GM19468 (cell line): ENCODE data around the gene TBCD.

Source experiments
- ATAC-seq: cut with Tn5 transposase; IDR thresholded peaks from one replicate; pipeline ENCODE4 v1.9.1; 2021; ENCODE audit warnings: mild to moderate bottlenecking, moderate library complexity, moderate number of reproducible peaks; ENCODE audit not compliant: unreplicated experiment; ENCODE audit errors: extremely low read depth

TBCD gene

DNA sequence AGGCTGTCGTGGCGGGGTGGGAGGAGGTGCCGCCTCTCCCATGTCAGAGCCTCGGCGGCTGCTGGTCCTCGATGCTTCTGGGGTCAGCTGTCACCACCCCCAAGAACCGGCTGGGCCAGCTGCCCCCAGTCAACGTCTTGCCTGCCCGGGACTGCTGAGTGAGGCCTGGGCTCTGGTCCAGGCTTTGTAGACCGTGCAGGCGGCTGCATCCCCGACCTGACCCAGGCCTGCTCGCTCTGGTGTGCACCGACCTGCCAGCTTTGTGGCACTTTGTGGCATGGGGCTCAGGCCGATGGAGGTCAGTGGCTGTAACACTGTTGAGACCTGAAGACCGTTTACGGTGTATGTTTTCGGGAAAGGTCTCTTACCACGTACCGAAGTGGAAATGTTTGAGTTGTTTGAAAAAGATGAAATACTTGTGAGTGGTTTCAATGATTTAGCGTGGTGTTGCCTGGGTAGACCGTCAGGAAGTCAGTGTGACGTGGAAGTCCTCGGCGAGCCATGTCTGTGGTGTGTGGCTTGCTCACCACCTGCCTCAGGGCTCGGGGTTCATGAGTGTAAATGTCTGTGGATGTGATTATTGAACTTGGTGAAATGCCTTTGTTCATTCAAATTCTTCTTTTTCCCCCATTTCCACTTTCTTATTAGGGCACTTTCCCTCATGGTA lies 141.2 kb downstream of the TBCD start:
- no peak for ATAC-seq

DNA sequence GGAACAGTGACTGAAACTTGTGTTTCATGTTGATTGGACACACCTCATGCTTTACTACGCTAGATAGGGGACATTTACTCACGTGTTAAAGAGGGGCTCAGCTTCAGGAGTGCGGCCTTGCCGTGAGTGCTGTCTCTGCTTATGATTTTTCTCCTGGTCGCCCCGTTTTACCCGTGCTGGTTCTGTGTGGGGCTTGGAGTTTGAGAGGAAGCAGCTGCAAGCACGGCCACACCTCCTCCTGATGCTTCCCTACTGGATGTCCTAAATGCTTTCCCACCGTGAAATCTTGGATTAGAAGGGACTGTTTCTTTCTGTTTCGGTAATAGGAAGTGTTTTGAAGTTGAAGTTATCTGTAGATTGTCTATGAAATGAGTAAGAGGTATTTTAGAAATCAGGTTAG lies 141.9 kb downstream of the TBCD start:
- ATAC-seq = no peak

DNA sequence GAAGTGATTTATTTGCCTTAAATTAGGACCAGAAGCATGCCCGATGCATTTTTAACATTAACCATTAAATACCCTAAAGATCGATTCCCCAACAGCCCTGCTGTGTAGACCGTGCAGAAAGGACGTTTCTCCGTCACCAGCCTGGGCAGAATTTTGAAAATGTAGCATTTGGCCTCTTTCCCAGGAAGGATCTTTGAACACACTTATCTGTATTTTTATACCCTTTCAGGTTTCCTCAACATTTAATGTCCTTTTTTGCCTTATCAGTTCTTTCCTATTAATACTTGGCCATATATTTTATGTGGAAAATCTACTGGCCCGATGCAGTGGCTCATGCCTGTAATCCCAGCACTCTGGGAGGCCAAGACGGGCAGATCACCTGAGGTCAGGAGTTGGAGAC lies 142.5 kb downstream of the TBCD start:
- ATAC-seq = no peak

DNA sequence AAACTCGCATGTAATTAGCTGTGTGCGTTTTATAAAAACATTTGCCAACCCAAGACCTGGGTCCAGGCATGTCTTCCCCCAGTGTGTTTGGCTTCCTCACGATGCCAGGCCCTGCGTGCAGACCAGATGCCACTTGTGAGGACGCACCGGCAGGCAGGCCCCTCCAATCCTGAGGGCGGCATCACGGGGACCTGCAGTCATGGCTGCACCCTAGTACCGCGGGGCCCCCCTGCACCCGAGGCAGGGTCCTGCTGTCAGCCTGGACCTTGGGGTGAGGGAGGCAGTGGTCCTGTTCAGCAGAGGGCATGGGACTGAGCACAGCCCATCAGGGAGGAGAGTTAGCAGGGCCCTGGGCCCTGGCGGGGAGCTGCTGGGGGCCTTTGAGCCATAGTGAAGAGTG lies 143.2 kb downstream of the TBCD start:
- no peak for ATAC-seq

DNA sequence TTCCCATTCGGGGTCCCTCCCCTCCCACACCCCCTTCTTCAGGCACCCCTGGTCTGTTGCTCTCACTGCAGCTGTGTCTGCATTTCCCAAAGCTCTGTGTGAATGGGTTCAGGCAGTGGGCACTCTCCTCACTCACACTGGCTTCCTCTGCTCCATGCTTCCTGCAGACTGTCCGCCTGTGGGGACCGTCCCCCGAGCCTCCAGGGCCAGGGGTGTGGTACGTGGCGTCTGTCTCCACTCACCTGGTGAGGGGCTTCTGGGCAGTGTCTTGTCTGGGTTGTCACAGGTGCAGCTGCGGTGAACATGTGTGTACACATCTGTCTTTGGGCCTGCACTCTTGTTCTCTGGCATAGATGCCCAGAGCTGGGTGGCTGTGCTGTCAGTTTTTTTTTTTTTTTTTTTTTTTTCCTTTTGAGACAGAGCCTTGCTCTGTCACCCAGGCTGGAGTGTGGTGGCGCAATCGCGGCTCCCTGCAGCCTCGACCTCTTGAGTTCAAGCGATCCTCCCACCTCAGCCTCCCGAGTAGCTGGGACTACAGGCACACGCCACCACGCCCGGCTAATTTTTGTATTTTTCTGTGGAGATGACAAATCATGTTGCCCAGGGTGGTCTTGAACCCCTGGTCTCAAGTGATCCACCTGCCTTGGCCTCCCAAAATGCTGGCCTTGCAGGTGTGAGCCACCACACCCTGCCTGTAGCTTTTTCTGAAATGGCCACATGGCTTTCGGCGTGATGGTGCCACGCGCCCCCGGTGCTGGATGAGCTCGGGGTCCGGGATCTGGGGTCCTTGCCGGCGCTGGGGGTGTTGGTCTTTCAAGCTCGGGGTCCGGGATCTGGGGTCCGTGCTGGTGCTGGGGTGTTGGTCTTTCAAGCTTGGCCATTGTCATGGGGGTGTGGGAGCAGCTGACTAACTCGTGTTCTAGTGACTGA lies 144.5 kb downstream of the TBCD start:
- no peak for ATAC-seq

DNA sequence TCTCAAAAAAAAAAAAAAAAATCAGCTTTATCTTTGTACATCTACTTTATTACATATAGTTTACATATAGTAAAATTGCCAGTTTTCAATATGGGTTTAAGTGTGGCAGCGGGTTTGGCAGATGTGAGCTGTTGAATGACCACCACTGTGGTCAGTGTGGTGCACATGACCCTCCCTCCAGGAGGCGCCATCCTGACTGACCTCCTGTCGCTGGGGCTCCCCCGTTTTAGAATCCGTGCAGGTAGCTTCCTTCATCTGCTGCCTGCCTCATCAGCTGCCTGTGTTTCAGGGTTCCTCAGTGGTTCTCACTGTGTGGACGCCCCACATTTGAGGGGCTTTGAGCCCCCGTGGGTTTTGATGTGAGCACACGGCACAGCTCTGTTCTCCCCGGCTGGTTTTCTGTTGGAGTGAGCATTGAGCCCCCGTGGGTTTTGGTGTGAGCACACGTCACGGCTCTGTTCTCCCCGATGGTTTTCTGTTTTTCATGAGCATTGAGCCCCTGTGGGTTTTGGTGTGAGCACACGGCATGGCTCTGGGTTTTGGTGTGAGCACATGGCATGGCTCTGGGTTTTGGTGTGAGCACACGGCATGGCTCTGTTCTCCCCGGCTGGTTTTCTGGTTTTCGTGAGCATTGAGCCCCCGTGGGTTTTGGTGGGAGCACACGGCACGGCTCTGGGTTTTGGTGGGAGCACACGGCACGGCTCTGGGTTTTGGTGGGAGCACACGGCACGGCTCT lies 145.8 kb downstream of the TBCD start:
- ATAC-seq = no peak

GRCh38 chr17:82898976-82899514 lies 147.2 kb downstream of the TBCD start:
- ATAC-seq = no peak

- ATAC-seq = no peak
These were observed 148.1 kb downstream of the TBCD start for GRCh38 chr17:82899941-82900340.

- no peak for ATAC-seq
These were observed 148.9 kb downstream of the TBCD start for GRCh38 chr17:82900741-82901140.

DNA sequence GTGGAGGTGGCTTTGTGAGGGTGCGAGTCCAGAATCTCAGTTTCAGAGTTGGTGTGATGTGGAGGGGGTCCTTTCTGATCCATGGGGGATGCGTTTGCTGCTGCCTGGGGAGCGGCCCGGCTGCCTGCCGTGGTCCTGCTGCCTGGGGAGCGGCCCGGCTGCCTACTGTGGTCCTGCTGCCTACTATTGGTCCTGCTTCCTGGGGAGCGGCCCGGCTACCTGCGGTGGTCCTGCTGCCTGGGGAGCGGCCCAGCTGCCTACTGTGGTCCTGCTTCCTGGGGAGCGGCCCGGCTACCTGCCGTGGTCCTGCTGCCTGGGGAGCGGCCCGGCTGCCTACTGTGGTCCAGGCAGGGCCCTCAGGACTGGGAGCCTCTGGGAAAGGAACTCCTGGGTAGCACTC lies 149.5 kb downstream of the TBCD start:
- no peak for ATAC-seq

DNA sequence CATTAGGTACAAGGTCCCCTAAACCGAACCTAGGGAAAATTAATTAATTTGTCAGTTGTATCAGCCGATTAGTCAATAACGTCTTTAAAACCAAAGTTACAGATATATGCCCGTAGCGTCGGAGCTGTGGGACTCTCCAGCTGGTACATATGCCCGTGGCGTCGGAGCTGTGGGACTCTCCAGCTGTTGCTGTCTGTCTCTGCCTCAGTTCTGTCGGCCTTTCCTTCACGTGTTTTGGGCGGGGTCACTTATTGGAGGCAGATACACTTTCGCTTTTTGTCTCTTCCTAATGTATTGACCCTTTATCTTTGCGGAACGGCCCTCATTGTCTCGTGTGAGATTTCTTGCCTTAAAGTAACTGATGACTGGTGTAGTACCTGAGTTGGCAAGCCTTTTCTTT lies 150.0 kb downstream of the TBCD start:
- no peak for ATAC-seq

DNA sequence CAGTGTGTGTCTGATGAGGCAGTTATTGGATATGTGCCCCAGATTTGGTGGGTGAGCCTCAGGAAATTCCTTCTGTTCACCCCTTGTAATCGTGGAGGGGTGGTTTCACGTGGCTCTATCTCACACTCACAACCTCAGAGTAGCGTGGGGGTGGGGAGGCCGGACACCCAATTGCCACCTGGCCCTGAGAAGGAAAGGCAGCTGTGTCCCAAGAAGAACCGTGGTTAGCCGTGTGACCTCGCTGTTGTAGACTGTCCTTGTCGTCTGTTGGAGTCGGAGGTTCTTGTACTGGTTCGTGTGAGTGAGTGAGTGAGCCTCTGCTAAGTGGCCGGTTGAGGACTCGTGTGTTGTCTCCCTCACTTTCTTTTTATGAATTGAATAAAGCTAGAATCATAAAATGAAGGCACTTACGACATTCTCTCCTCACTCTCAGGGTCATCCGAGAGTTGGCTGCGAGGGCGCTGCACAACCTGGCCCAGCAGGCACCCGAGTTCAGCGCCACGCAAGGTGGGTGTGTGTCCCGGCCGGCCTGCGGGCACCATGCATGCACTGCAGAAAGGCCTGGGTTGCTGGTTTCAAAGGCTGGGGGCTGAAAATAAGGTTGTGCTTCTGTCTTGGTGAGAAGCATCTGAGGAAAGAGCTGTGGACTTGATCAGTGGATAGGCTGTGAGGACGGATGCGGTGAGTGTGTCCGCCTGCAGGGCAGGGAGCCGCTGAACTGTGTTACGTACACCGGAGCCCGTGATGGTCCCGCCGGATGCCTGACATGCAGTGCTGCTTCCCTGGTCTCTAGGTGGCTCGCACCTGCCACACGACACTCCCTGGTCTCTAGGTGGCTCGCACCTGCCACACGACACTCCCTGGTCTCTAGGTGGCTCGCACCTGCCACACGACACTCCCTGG lies 151.4 kb downstream of the TBCD start:
- no peak for ATAC-seq

GRCh38 chr17:82905130-82905529 lies 153.3 kb downstream of the TBCD start:
- ATAC-seq = no peak

- no peak for ATAC-seq
These were observed 156.1 kb downstream of the TBCD start for GRCh38 chr17:82907797-82908542.

DNA sequence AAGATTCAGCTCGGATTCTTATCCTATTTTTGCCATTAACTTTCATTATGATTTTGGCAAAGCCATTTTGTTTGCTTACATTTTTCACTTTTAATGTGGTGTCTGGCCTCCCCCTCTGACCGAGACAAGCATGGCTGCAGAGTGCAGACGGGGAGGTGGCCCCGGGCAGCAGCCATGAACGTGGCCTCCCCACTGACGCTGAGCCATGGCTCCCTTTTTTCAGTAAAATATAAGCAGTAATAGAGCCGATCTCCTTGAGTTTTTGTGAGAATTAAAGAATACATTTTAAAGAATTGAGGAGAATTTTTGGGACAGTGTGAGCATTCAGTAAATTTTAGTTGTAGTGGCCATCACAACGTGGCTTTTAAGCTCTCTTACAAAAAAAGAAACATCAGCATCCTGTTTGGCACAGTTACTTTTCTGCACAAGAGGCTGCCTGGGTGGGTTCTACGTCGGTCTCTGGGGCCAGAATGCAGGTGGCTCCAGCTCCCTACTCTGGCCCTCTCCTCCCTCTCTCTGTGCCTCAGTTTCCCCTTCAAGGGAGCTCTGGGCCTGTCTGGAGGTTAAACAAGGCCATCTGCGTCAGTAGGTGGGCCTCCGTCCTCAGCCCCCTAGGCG lies 156.8 kb downstream of the TBCD start:
- no peak for ATAC-seq

- no peak for ATAC-seq
These were observed 157.5 kb downstream of the TBCD start for GRCh38 chr17:82909322-82909904.

- ATAC-seq = no peak
These were observed 158.2 kb downstream of the TBCD start for GRCh38 chr17:82910041-82910481.

DNA sequence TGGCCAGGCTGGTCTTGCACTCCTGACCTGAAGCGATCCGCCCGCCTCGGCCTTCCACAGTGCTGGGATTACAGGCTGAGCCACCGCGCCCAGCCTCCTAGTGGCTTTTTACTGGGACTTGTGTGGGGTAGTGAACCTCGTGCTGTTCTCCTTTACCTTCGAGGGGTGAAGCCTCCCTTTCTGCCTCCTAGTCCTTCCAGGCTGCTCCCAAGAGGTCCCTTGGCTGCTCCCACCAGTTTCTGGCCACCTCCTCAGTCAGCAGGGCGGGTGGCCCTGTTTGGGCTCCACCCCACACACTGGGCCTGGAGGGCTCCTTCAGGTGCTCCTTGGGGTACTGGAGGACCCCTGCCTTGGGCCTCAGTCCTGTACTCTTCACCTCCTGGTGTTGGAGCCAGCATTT lies 158.9 kb downstream of the TBCD start:
- ATAC-seq = no peak
